Ovary (tissue), 9 donors: ENCODE results near the gene EFCAB6. TPM values are rescaled to one million over a fixed set of nuclear protein-coding genes. Genes with fewer than 3 reads are reported as not detected.

Source experiments
- DNase-seq, 5 donors: peaks; one replicate each; pipeline ENCODE4 v3.0.0-alpha.2; 2019 to 2020
- H3K27ac ChIP-seq, 2 donors: fragments of 200-600 bp; one replicate each; pipeline versions ENCODE4 v1.5.1 to v1.8.0; 2019 to 2022
- H3K27me3 ChIP-seq: fragments of 200-600 bp; one replicate; pipeline ENCODE4 v1.8.0; 2022
- H3K36me3 ChIP-seq: fragments of 200-600 bp; sonication (generic); one replicate; pipeline ENCODE4 v1.5.1; 2019
- H3K4me1 ChIP-seq: one replicate; pipeline ENCODE4 v1.8.1; 2013; ENCODE audit warnings: mild to moderate bottlenecking, moderate library complexity; ENCODE audit not compliant: insufficient read depth
- H3K4me3 ChIP-seq: fragments of 200-600 bp; sonication (generic); one replicate; pipeline ENCODE4 v1.5.1; 2017
- H3K9me3 ChIP-seq, 2 donors: fragments of 200-600 bp in 1 of 2; sonication (generic) in 1 of 2; one replicate each; pipeline versions ENCODE4 v1.5.1 to v1.8.1; 2013 to 2019; ENCODE audit warnings: mild to moderate bottlenecking in 1 of 2, moderate library complexity in 1 of 2
- EP300 ChIP-seq: sonication (generic); formaldehyde crosslinking; IDR thresholded peaks from one replicate; pipeline ENCODE4 v1.6.1; 2017; ENCODE audit warnings: antibody characterized with exemption
- POLR2A ChIP-seq: fragments of 450-650 bp; IDR thresholded peaks from one replicate; pipeline ENCODE4 v1.6.1; 2017; ENCODE audit warnings: antibody characterized with exemption, mild to moderate bottlenecking, moderate library complexity
- WGBS, 3 donors: extraction: QIAGEN DNeasy Blood & Tissue Kit in 1 of 3; methylation state at CpG; one replicate each; pipeline versions ENCODE4 v1.1.5 to v1.1.7; 2013 to 2017; 5-methylcytosine and 5-hydroxymethylcytosine counted together
- intact Hi-C, 4 donors: fragments of 100-400 bp; cut with DNase I; formaldehyde crosslinking; loops; one replicate each; pipeline versions ENCODE4 v1.11.0 to v1.15.1; 2022 to 2023
- polyA plus RNA-seq, 2 donors: library from polyadenylated mRNA; stranded (reverse); fragments of 200-250 nt in 1 of 2; fragments of 350-450 nt in 1 of 2; fragmentation: Illumina TruSeq in 1 of 2; extraction: RNeasy Lipid Tissue Mini Kit (QIAGEN cat#74804) in 1 of 2; gene quantifications; one replicate each; pipeline ENCODE4 v1.2.3, GENCODE V29; 2013 to 2014
- total RNA-seq, 7 donors: library from RNA; depleted of rRNA in 2 of 7; stranded (reverse); fragments of >200 nt in 2 of 7; fragmentation: NEBNext Ultra II Directional in 3 of 7; extraction: Animal tissue kit (Norgen Biotek cat#: 25700) in 3 of 7; gene quantifications; one replicate each; pipeline versions ENCODE4 v1.1.0 to v1.2.4, GENCODE V29; 2016 to 2023
- TF ChIP-seq, protein P1 (sequence below), 3 donors: fragments of 450-650 bp in 2 of 3; fragments of 200-600 bp in 1 of 3; IDR thresholded peaks; one replicate each; pipeline versions ENCODE4 v1.5.1 to v1.8.0; 2016 to 2022; ENCODE audit warnings: antibody characterized with exemption in 3 of 3, mild to moderate bottlenecking in 1 of 3
- donor health status: DM: no; HTN: no; CAD: no; lungs with moderate emphysema.
- donor health status: DM: no; HTN: no; CAD: no.
- donor health status: Bipolar disorder and iron deficiency.
- donor health status: DM: yes; HTN: yes; CAD: no.
- donor health status: DM: no; HTN: no; CAD: no.
- donor health status: DM: yes; HTN: yes; CAD: no.

Gene EFCAB6
- total and polyA plus RNA-seq, 9 donors: 1.00 to 17.5 (median 6.7) TPM

- H3K4me3 ChIP-seq: no peak overlapping the region
- TF ChIP-seq POLR2A (no peak), EP300 (no peak)
- TF ChIP-seq, protein P1, sequence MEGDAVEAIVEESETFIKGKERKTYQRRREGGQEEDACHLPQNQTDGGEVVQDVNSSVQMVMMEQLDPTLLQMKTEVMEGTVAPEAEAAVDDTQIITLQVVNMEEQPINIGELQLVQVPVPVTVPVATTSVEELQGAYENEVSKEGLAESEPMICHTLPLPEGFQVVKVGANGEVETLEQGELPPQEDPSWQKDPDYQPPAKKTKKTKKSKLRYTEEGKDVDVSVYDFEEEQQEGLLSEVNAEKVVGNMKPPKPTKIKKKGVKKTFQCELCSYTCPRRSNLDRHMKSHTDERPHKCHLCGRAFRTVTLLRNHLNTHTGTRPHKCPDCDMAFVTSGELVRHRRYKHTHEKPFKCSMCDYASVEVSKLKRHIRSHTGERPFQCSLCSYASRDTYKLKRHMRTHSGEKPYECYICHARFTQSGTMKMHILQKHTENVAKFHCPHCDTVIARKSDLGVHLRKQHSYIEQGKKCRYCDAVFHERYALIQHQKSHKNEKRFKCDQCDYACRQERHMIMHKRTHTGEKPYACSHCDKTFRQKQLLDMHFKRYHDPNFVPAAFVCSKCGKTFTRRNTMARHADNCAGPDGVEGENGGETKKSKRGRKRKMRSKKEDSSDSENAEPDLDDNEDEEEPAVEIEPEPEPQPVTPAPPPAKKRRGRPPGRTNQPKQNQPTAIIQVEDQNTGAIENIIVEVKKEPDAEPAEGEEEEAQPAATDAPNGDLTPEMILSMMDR (IDR thresholded peaks at IDR 0.05): no peak
- intact Hi-C loops: no loop called here
- H3K36me3 ChIP-seq: no peaks in the 10 kb centered on the region
- no peak overlapping the region for H3K27ac ChIP-seq
- WGBS, 3 donors: 92 to 97% (median 96%) methylated on average over 10 of the region's 10 CpGs
- H3K27me3 ChIP-seq: no peaks in the 10 kb centered on the region
- H3K4me1 ChIP-seq: peaks cover 7% of the 10 kb centered on the region
- DNase-seq: no peak
- no peaks in the 10 kb centered on the region for H3K9me3 ChIP-seq
Measured at GRCh38 chr22:43631846-43632245, 180.3 kb downstream of the EFCAB6 start.

GRCh38 chr22:43631201-43631600, 180.9 kb downstream of the EFCAB6 start:
- Histone ChIP-seq H3K4me3 (no peak overlapping the region), H3K36me3 (no peaks in the 10 kb centered on the region), H3K27me3 (no peaks in the 10 kb centered on the region), H3K4me1 (peaks cover 7% of the 10 kb centered on the region), H3K9me3 (no peaks in the 10 kb centered on the region), H3K27ac (no peak overlapping the region)
- intact Hi-C loops: no loop called here
- WGBS, 3 donors: 94 to 96% (median 96%) methylated on average over 11 of the region's 11 CpGs
- no peak for DNase-seq
- TF ChIP-seq POLR2A (no peak), EP300 (no peak)
- TF ChIP-seq, protein P1 (IDR thresholded peaks at IDR 0.05): no peak

DNA sequence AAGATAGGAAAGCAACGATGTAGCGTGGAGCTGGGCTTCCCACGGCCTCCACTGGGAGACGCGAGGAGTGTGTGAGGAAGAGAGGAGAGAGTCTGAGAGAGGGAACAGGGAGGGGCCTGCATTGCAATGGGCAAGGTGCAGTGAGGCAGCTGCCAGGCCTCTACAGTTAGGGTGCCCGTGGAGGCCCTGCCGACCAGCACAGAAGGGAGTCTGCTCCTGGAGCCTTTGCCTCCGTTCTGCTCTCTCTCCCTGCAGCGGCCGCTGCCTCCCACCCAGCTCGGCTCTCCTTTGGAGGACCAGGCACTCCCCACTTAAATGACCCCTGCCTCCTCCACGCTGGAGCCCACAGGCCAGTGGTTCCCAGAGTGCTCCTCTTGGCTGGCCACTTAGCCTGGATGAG, 181.7 kb downstream of the EFCAB6 start:
- Histone ChIP-seq H3K9me3 (no peaks in the 10 kb centered on the region), H3K27ac (no peak overlapping the region), H3K4me3 (no peak overlapping the region), H3K36me3 (no peaks in the 10 kb centered on the region), H3K27me3 (no peaks in the 10 kb centered on the region), H3K4me1 (peaks cover 7% of the 10 kb centered on the region)
- no peak for DNase-seq
- intact Hi-C loops: no loop called here
- WGBS, 3 donors: 90 to 92% (median 91%) methylated on average over 12 of the region's 12 CpGs
- TF ChIP-seq EP300: no peak
- TF ChIP-seq POLR2A: no peak
- TF ChIP-seq, protein P1 (IDR thresholded peaks at IDR 0.05): no peak

GRCh38 chr22:43628250-43628649, 183.9 kb downstream of the EFCAB6 start:
- intact Hi-C loops: no loop called here
- TF ChIP-seq EP300: no peak
- TF ChIP-seq, protein P1 (IDR thresholded peaks at IDR 0.05): no peak
- TF ChIP-seq POLR2A: no peak
- WGBS, 3 donors: 12 to 21% (median 17%) methylated on average over 16 of the region's 16 CpGs

More at GRCh38 chr22:43628250-43628649, 183.9 kb downstream of the EFCAB6 start:
- DNase-seq: peak; percentile 65 to 86 (median 75)
- Histone ChIP-seq H3K9me3 (no peaks in the 10 kb centered on the region), H3K4me1 (peaks cover 7% of the 10 kb centered on the region), H3K27ac (peak overlapping the region; percentile 30 to 43), H3K36me3 (no peaks in the 10 kb centered on the region), H3K27me3 (no peaks in the 10 kb centered on the region), H3K4me3 (no peak overlapping the region)
